ENCODE measurements around the gene IZUMO2. TPM values are rescaled to one million over a fixed set of nuclear protein-coding genes. Genes with fewer than 3 reads are reported as not detected.
"Not testable (repeated sequence)": the region's sequence is repeated elsewhere in the genome, so short reads cannot be mapped to it uniquely, and the experiment has no call there.

Gene IZUMO2
- polyA plus RNA-seq, 3 donors: 0.28 TPM; not detected in 2

DNA sequence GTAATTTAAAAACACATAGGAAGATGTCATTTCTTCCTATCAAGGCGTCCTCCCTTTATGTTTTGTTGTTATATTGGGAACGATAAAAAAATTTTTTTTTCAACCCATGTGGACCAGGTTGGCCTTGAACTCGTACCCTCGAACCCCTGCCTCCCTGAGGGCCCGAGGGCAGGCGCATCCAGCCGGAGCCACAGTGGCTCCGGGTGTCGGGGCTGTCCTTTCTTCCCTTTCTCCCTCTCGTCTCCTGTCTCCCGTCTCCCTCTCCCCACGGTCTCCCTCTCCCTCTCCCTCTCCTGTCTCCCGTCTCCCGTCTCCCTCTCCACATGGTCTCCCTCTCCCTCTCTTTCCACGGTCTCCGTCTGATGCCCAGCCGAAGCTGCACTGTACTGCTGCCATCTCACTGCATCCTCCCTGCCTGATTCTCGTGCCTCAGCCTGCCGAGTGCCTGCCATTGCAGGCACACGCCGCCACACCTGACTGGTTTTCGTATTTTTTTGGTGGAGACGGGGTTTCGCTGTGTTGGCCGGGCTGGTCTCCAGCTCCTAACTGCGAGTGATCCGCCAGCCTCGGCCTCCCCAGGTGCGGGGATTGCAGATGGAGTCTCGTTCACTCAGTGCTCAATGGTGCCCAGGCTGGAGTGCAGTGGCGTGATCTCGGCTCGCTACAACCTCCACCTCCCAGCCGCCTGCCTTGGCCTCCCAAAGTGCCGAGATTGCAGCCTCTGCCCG is 22.8 kb downstream of the IZUMO2 start:
- DNase-seq (ENCODE audit: low read depth in 3 of 3, low spot score in 2 of 3): not testable (repeated sequence)

DNA sequence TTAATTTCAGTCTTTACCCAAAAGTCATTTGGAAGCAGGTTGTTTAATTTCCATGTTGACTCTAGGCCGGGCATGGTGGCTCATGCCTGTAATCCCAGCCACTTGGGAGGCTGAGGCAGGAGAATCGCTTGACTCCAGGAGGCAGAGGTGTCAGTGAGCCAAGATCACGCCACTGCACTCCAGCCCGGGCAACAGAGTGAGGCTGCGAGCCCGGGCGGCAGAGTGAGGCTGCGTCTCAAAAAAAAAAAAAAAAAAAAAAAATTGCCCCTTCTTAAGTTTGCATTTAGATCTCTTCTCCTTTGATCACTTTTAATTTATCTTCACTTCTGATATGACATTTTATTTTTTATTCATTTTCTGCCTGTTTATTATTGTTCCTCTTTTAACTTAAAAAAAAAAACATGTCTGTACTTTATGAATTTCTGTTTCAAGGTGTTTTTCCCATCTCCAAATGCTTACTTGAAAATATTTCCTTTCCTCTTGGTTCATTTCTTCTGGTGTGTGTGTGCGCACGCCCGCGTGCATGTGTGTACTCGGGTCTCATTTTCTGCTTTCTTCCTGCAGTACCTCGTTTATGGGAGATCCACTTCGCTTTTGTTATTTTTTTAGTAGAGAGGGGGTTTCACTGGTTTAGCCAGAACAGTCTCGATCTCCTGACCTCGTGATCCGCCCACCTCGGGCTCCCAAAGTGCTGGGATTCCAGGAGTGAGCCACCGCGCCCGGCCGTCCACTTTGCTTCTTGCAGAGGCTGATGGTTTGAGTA is 26.3 kb downstream of the IZUMO2 start:
- not testable (repeated sequence) for DNase-seq (ENCODE audit: low read depth in 3 of 3, low spot score in 2 of 3)

DNA sequence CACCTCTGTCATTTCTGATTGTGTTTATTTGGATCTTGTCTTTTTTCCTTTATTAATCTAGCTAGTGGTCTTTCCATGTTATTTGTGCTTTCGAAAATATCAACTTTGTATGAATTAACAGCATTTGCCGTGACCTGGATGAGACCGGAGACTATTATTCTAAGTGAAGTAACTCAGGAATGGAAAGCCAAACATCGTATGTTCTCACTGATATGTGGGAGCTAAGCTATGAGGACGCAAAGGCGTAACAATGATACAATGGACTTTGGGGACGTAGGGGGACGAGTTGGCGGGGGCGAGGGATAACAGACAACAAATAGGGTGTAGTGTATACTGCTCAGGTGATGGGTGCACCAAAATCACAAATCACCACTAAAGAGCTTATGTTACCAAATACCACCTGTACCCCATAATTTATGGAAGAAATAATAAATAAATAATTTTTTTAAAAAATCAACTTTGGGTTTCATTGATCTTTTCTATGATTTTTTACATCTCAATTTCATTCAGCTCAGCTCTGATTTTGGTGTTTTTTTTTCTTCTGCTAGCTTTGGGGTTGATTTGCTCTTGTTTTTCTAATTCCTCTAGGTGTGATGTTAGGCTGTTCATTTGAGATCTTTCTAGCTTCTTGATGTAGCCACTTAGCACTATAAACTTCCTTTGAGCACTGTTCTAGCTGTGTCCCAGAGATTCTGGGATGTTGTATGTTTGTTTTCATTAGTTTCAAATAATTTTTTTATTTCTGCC is 27.1 kb downstream of the IZUMO2 start:
- not testable (repeated sequence) for DNase-seq (ENCODE audit: low read depth in 3 of 3, low spot score in 2 of 3)

DNA sequence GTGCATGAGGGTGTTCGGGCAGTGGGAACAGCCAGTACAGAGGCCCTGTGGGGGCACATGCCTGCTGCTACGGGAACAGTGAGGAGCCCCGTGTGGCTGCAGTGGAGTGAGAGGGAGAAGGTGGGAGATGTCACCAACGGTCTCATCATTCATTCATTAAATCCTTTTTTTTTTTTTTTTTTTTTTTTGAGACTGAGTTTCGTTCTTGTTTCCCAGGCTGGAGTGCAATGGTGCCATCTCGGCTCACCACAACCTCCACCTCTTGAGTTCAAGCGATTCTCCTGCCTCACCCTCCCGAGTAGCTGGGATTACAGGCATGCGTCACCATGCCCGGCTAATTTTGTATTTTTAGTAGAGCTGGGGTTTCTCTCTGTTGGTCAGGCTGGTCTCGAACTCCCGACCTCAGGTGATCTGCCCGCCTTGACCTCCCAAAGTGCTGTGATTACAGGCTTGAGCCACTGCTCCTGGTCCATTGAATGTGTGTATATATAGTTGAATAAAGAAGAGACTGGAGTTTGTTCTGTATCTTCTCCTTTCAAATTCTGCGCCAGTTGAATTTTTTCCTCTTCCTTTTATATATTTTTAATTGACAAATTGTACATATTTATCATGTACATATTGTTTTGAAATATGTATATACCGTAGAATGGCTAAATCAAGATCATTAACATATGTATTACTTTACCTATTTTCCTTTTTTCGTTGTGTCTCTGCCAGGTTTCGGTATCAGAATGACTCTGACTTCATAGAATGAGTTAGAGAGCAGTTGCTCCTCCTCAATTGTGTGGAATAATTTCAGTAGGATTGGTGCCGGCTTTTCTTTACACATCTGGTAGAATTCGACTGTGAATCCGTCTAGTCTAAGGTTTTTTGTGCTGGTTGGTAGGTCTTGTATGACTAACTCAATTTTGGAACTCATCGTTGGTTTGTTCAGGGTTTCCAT is 28.0 kb downstream of the IZUMO2 start:
- DNase-seq (ENCODE audit: low read depth in 3 of 3, low spot score in 2 of 3): not testable (repeated sequence)

DNA sequence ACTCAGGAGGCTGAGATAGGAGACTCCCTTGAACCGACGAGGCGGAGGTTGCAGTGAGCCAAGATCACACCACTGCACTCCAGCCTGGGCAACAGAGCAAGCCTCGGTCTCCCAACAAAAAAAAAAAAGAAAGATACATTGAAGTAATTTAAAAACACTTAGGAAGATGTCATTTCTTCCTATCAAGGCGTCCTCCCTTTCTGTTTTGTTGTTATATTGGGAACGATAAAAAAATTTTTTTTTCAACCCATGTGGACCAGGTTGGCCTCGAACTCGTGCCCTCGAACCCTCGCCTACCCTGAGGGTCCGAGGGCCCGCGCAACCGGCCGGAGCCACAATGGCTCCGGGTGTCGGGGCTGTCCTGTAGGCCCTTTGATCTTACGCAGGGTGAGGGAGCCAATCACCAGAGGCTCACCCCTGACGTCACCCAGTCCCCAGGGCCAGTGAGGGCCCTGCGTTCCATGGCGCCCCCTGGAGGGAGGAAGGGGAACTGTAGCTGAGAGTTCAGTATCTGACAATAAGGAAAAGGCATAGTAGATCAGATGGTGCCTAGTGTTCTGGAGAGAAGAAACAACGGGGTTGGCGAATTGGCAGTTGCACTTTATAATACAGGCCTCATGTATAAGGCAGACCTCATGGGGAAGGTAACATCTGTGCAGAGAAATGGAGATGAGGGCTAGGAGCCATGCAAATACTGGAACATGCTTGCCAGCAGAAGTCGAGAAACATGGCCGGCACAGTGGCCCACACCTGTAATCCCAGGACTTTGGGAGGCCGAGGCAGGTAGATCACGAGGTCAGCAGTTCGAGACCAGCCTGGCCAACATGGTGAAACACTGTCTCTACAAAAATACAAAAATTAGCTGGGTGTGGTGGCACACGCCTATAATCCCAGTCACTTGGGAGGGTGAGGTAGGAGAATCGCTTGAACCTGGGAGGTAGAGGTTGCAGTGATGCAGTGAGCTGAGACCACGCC is 29.3 kb downstream of the IZUMO2 start:
- DNase-seq (ENCODE audit: low read depth in 3 of 3, low spot score in 2 of 3): not testable (repeated sequence)

DNA sequence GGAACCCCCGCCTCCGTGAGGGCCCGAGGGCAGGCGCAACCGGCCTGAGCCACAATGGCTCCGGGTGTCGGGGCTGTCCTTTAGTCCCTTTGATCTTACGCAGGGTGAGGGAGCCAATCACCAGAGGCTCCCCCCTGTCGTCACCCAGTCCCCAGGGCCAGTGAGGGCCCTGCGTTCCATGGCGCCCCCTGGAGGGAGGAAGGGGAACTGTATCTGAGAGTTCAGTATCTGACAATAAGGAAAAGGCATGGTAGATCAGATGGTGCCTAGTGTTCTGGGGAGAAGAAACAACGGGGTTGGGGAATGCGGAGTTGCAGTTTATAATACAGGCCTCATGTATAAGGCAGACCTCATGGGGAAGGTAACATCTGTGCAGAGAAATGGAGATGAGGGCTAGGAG is 59.1 kb downstream of the IZUMO2 start:
- DNase-seq (ENCODE audit: low read depth in 3 of 3, low spot score in 2 of 3): not testable (repeated sequence)

DNA sequence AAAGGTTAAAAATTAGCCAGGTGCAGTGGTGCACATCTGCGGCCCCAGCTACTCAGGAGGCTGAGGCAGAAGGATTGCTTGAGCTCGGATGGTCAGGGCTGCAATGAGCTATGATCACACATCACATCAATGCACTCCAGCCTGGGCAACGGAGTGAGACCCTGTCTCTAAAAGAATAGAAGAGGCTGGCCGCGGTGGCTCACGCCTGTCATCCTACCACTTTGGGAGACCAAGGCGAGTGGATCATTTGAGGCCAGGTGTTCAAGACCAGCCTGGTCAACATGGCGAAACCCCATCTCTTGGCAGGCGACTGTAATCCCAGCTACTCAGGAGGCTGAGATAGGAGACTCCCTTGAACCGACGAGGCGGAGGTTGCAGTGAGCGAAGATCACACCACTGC is 59.7 kb downstream of the IZUMO2 start:
- not testable (repeated sequence) for DNase-seq (ENCODE audit: low read depth in 3 of 3, low spot score in 2 of 3)

Other genes starting within 250 kb of the IZUMO2 start
- 10 to 100 TPM; 19.7 to 20.8 (median 20.6) TPM for gene ATF5, start 234.1 kb downstream of the IZUMO2 start, polyA plus RNA-seq (ENCODE audit: insufficient read length in 3 of 3)
- 10 to 100 TPM; 49.9 to 54.6 (median 53.2) TPM for gene NUP62, start 233.8 kb downstream of the IZUMO2 start, polyA plus RNA-seq (ENCODE audit: insufficient read length in 3 of 3)
- gene SIGLEC11, start 202.1 kb downstream of the IZUMO2 start, polyA plus RNA-seq (ENCODE audit: insufficient read length in 3 of 3): 1 to 10 TPM; 3.9 to 4.8 (median 4.6) TPM
- 10 to 100 TPM; 45.1 to 51.0 (median 46.3) TPM for gene VRK3, start 137.9 kb downstream of the IZUMO2 start, polyA plus RNA-seq (ENCODE audit: insufficient read length in 3 of 3)
- 10 to 100 TPM; 15.1 to 16.8 (median 16.0) TPM for gene ZNF473, start 137.3 kb downstream of the IZUMO2 start, polyA plus RNA-seq (ENCODE audit: insufficient read length in 3 of 3)
- 10 to 100 TPM; 16.6 to 23.9 (median 19.0) TPM for gene MYH14, start 40.3 kb upstream of the IZUMO2 start, polyA plus RNA-seq (ENCODE audit: insufficient read length in 3 of 3)
- gene KCNC3, start 166.1 kb upstream of the IZUMO2 start, polyA plus RNA-seq (ENCODE audit: insufficient read length in 3 of 3): 10 to 100 TPM; 23.8 to 27.2 (median 27.1) TPM
- gene NAPSA, start 202.4 kb upstream of the IZUMO2 start, polyA plus RNA-seq (ENCODE audit: insufficient read length in 3 of 3): 1 to 10 TPM; 8.2 to 9.4 (median 8.7) TPM
- gene NR1H2, start 213.2 kb upstream of the IZUMO2 start, polyA plus RNA-seq (ENCODE audit: insufficient read length in 3 of 3): 10 to 100 TPM; 25.9 to 28.8 (median 27.6) TPM
- gene POLD1, start 221.1 kb upstream of the IZUMO2 start, polyA plus RNA-seq (ENCODE audit: insufficient read length in 3 of 3): 10 to 100 TPM; 20.7 to 22.8 (median 21.6) TPM

All from right renal cortex interstitium (tissue), 3 donors.